Panc1 (cell line): ENCODE measurements around the gene GNG14. TPM values are rescaled to one million over a fixed set of nuclear protein-coding genes. Genes with fewer than 3 reads are reported as not detected.

ENCODE experiments used
- ATAC-seq: fragments of 200-7000 bp; cut with Tn5 transposase; 2 replicates; pipeline ENCODE4 v1.9.1; 2020; ENCODE audit warnings: mild to moderate bottlenecking, moderate library complexity
- BruUV-seq: library from RNA; stranded (reverse); fragments of 400-500 nt; replicated peaks from 2 replicates; lab custom pipeline; 2021; lab: Mats Ljungman, UMichigan
- CTCF ChIA-PET: fragments of 300-600 bp; sonication (Branson Sonifier 250); formaldehyde crosslinking; loops from one replicate; lab custom pipeline; 2022; ENCODE audit warnings: antibody characterized with exemption; lab: Charles Lee
- POLR2A ChIA-PET: fragments of 300-600 bp; sonication (Branson Sonifier 250); formaldehyde crosslinking; loops from one replicate; lab custom pipeline; 2022; ENCODE audit warnings: antibody characterized with exemption; lab: Charles Lee
- DNase-seq: peaks from one replicate; pipeline ENCODE4 v3.0.0-alpha.2; 2010; ENCODE audit warnings: low read depth, low spot score
- H3K27ac ChIP-seq: 2 replicates; pipeline ENCODE4 v1.5.1; 2011; ENCODE audit warnings: mild to moderate bottlenecking, low read length, inconsistent platforms
- H3K27me3 ChIP-seq: fragments of 200-500 bp; sonication (Bioruptor generic); 2 replicates; pipeline ENCODE4 v1.6.0; 2014; ENCODE audit warnings: low read length, inconsistent platforms; ENCODE audit not compliant: control insufficient read depth, insufficient read depth
- H3K36me3 ChIP-seq: fragments of 200-500 bp; sonication (Bioruptor generic); 2 replicates; pipeline ENCODE4 v1.5.1; 2014; ENCODE audit warnings: inconsistent platforms, mild to moderate bottlenecking, low read length, moderate library complexity; ENCODE audit not compliant: control insufficient read depth, insufficient read depth
- H3K4me1 ChIP-seq: 2 replicates; pipeline ENCODE4 v1.5.1; 2011; ENCODE audit warnings: inconsistent platforms, mild to moderate bottlenecking, low read length, moderate library complexity; ENCODE audit not compliant: control insufficient read depth, insufficient read depth
- H3K4me3 ChIP-seq, 2 experiments: 2 replicates each; pipeline ENCODE4 v1.5.1; 2011 to 2012; ENCODE audit warnings: low read depth in 2 of 2, low read length in 2 of 2, mild to moderate bottlenecking in 2 of 2, inconsistent platforms in 1 of 2, moderate library complexity in 1 of 2
- H3K9me3 ChIP-seq: fragments of 200-500 bp; sonication (Bioruptor generic); 2 replicates; pipeline ENCODE4 v1.5.1; 2014; ENCODE audit warnings: low read depth, mild to moderate bottlenecking, inconsistent platforms, low read length, moderate library complexity; ENCODE audit not compliant: control insufficient read depth, insufficient read depth
- POLR2AphosphoS5 ChIP-seq: IDR thresholded peaks from 2 replicates; pipeline ENCODE4 v1.6.1; 2012; ENCODE audit warnings: mild to moderate bottlenecking, low read depth, low read length, moderate library complexity
- REST ChIP-seq, 2 experiments: IDR thresholded peaks; 2 replicates each; pipeline ENCODE4 v1.6.1; 2011 to 2012; ENCODE audit warnings: low read depth in 2 of 2, control low read depth in 1 of 2, low read length in 1 of 2, mild to moderate bottlenecking in 1 of 2, moderate library complexity in 1 of 2; ENCODE audit not compliant: insufficient read depth in 1 of 2
- SIN3A ChIP-seq: IDR thresholded peaks from 2 replicates; pipeline ENCODE4 v1.6.1; 2012; ENCODE audit warnings: low read depth, mild to moderate bottlenecking, low read length, moderate library complexity, borderline replicate concordance; ENCODE audit not compliant: insufficient read depth
- TCF7L2 ChIP-seq: IDR thresholded peaks from 2 replicates; pipeline ENCODE4 v1.6.1; 2011; ENCODE audit warnings: mild to moderate bottlenecking, low read depth, low read length, inconsistent platforms
- in situ Hi-C: cut with HindIII; loops from 2 replicates; pipeline ENCODE4 v1.10.0; 2016; ENCODE audit warnings: low sequenced_read_pairs, low pct_unique_long_range_greater_than_20kb
- intact Hi-C: fragments of 100-400 bp; cut with micrococcal nuclease; formaldehyde crosslinking; loops from one replicate; pipeline ENCODE4 v1.10.0; 2022; ENCODE audit not compliant: unreplicated experiment
- total RNA-seq: library from RNA; stranded (reverse); gene quantifications from one replicate; pipeline ENCODE4 v1.2.1, GENCODE V29; 2021; ENCODE audit not compliant: unreplicated experiment
- TF ChIP-seq, protein P1 (sequence below): fragments of 450-650 bp; IDR thresholded peaks from 2 replicates; pipeline ENCODE4 v1.5.1; 2017; ENCODE audit warnings: mild to moderate bottlenecking

Gene GNG14
- total RNA-seq, 1 experiment from 2014 or later = not detected

- H3K4me1 ChIP-seq = no peaks in the 10 kb centered on the region
- no peak overlapping the region for H3K27ac ChIP-seq
- ChIA-PET CTCF (no interaction called here), POLR2A (no interaction called here)
- no peaks in the 10 kb centered on the region for H3K27me3 ChIP-seq
- in situ Hi-C loops = no loop called here
- BruUV-seq = no TSS peak
- no peaks in the 10 kb centered on the region for H3K9me3 ChIP-seq
- intact Hi-C loops = no loop called here
- peaks cover 4% of the 10 kb centered on the region; the same call in 1 of the 2 replicates for H3K36me3 ChIP-seq
- TF ChIP-seq REST (IDR thresholded peaks at IDR 0.05; ENCODE audit: insufficient read depth in 1 of 2, low read depth in 2 of 2, low read length in 1 of 2) (no peak), POLR2AphosphoS5 (no peak), TCF7L2 (no peak), SIN3A (no peak)
- TF ChIP-seq, protein P1, sequence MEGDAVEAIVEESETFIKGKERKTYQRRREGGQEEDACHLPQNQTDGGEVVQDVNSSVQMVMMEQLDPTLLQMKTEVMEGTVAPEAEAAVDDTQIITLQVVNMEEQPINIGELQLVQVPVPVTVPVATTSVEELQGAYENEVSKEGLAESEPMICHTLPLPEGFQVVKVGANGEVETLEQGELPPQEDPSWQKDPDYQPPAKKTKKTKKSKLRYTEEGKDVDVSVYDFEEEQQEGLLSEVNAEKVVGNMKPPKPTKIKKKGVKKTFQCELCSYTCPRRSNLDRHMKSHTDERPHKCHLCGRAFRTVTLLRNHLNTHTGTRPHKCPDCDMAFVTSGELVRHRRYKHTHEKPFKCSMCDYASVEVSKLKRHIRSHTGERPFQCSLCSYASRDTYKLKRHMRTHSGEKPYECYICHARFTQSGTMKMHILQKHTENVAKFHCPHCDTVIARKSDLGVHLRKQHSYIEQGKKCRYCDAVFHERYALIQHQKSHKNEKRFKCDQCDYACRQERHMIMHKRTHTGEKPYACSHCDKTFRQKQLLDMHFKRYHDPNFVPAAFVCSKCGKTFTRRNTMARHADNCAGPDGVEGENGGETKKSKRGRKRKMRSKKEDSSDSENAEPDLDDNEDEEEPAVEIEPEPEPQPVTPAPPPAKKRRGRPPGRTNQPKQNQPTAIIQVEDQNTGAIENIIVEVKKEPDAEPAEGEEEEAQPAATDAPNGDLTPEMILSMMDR = no peak
- DNase-seq (no peak), ATAC-seq (no peak)
- 0 out of 4 replicates have a peak overlapping the region, but pooled peaks of 1 of the 2 experiments have one; percentile 1 for H3K4me3 ChIP-seq
These were observed 7.8 kb upstream of the GNG14 start for GRCh38 chr19:12680034-12680433.

DNA sequence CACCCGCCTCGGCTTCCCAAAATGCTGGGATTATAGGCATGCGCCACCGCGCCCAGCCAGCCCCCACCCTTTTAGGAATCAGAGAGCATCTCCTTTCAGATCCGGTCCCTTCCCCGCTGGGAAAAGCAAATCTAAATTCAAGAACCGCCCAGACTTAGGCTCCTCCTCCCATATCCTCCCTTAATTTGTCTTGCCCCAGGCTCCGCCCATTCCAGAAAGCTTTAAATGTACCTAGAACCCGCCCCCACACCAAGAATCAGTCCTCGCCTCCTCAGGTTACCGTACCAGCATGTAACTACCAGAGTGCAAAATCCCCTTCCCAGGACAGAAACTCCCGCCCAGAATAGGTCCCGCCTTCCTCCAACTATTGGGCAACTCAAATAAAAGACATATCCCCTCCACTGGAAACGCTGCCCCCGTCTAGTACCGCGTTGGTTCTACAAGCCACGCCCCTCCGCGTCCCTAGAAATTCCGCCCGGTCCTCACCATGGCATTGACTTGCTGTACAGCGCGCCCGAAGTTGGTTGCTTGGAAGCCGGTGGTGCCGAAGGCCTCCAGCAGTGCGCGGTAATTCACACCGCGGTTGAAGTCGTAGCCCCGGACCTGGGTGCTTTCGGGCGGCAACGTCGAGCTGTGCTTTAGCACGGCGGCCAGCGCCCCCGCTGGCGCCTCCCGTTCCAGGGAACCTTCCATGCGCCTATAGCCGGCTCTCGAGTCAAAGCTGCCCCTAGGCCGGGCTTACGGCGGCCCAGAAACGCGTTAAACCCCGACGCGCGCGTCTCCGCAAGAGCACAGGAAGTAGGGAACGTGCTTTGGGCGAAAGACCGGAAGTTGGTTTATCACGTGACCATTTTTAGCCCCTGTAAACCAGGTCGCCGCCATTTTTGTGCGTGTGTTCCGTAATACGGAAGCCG is 6.5 kb upstream of the GNG14 start, which contains the start of gene DHPS:
Gene DHPS, minus strand, starts transcription at position 807 of the 914 bp plus-strand sequence. Its CDS starts 114 bp downstream, at position 693.
- H3K27me3 ChIP-seq = no peaks in the 10 kb centered on the region
- H3K4me1 ChIP-seq = no peaks in the 10 kb centered on the region
- ATAC-seq (peak; percentile 89), DNase-seq (peak; percentile 79)
- ChIA-PET CTCF (interaction anchor here (1.1 kb wide), 1 partner anchor 166 kb away, joined by 3 read pairs; no protein-coding TSS in a partner anchor), POLR2A (interaction anchor here (0.7 to 1.0 kb wide), 2 partner anchors 15 to 113 kb away, joined by 9 to 23 read pairs; partner anchors contain the start of gene FBXW9)
- no peak for TF ChIP-seq SIN3A
- TF ChIP-seq POLR2AphosphoS5 = peak; percentile 80
- TF ChIP-seq TCF7L2 = no peak
- TF ChIP-seq REST (IDR thresholded peaks at IDR 0.05; ENCODE audit: insufficient read depth in 1 of 2, low read depth in 2 of 2, low read length in 1 of 2) = no peak
- intact Hi-C loops = no loop called here
- in situ Hi-C loops = no loop called here
- H3K9me3 ChIP-seq = no peaks in the 10 kb centered on the region
- BruUV-seq = TSS peak; percentile 94
- H3K27ac ChIP-seq = peak within 1 kb of the TSS; percentile 88
- H3K4me3 ChIP-seq = peak within 1 kb of the TSS; percentile 57 to 72
- 0 out of 2 replicates have a peak, but pooled peaks cover 4% of the 10 kb centered on the region for H3K36me3 ChIP-seq
